ENCODE results near the gene UNC13D.
"Not testable (repeated sequence)": the region's sequence is repeated elsewhere in the genome, so short reads cannot be mapped to it uniquely, and the experiment has no call there.

DNA sequence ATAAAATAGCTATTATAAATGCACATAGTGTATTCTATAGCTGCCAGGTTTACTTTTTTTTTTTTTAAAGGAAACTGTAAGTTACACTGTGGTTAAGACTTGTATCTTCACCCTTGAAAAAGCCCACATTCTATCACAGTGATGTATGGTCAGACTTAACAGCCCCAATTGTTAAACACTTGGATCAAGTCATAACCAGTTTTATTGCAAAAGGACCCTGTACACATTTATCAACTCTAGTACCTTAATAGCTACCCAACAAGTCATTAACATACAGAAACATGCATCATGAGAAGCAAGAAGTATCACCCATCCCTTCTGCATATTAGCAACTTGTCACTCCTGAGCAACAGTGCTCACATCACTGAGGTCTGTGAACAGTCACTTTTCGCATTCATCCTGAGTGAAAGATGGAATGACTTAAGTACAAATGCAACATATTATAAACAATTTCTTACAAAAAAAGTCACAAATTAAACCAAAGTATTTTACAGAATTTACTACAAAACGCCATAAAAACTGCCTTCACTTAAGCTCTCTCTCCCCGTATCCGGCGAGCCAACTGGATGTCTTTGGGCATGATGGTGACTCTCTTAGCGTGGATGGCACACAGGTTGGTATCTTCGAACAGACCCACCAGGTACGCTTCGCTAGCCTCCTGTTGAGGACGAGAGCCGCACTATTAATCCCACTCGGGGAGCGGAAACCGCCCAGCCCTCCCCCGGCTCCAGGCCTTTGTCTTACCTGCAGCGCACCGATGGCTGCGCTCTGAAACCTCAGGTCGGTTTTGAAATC, 65.9 kb downstream of the UNC13D start:
- not testable (repeated sequence) for TF ChIP-seq CTCF, POLR2A (IDR thresholded peaks at IDR 0.05)
